HG03378 (cell line): Measurements from ENCODE around the gene APOBEC3H.

Source experiments
- ATAC-seq: cut with Tn5 transposase; IDR thresholded peaks from one replicate; pipeline ENCODE4 v1.9.1; 2021; ENCODE audit warnings: mild to moderate bottlenecking, moderate library complexity; ENCODE audit not compliant: unreplicated experiment

APOBEC3H gene

DNA sequence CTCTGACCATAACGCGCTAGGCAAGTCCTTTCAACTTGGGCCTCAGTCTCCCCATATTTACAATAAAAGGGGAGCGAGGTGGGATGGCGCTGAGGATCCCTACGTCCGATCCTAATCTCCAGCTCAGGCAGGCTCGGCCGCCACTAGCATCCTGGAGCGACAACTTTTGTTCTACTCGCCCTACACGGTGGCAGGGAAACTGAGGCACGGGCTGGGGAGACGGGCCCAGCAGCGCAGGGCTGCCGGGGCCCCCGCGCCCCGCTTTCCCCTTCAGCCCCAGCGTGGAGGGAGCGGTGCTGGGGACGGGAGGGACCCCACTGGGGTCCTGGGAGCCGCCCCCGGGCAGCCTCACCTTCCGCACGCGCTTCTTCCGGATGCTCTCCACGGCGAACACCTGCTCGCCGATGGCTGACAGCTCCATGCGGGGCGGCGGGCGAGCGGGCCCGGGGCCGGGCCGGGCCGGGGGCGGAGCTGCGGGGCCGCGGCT is 55.0 kb downstream of the APOBEC3H start:
- peak; percentile 2 for ATAC-seq

DNA sequence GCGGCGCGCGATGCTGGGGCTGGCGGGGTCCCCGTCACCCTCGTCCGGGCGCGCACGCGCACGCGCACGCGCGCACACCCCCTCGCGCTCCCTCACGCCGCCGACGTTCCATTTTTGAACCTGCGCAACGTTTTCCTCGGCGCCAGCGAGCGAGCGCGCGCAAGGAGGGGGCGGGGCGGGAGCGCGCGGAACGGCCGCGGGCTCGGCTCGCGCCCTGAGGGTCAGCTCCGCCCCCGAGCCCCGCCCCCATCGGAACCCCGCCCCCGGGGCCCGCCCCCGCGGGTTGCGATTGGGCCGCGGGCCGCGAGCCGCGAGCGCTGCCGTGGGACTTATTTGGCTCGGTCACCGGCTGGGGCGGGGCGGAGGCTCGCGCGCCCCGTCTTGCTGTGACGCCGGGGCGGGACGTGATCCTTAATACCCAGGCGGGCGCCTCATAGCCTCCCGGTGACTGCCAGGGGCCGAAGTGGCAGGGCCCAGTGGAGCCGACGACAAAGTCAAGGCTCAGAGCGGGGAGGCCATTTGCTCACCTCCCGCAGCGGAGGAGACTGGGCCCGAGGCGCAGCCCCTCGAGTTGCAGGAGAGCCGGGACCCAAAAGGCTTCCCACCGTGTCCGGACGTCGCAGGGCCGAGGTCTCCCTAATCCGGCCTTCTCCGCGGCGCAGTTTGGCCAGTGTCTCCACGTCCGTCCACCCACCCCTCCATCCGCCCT is 55.6 kb downstream of the APOBEC3H start, which contains the start of gene CBX7:
TSS of gene CBX7 (minus strand) at position 170 of the 709 bp plus-strand sequence. CDS start 236 bp downstream, outside the sequence.
- peak; percentile 42 for ATAC-seq

DNA sequence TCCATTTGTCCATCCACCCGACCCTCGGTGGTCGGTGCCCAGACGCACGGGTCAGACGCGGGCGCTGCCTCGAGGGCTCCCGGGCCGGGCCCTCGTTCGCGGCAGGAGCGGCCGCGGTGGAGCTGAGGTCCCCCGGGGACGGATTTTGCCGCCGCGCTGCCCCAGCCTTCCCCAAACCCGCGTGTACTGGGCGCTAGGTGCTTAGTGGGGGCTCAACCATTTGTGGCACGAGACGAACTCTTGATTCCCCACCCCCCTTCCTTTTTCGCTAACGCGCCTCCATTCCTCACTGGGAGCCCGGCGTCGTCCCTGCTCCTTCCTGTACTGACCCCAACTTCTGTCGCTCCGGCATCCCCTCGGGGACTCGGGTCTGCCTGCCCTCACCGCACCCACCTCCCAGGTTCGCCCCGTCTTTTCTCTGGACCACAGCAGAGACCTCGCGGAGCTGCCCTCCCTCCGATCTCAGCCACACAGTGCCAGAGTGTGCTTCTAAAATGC is 56.2 kb downstream of the APOBEC3H start:
- no peak for ATAC-seq
